NT2/D1 (cell line): ENCODE results near the gene POLR1A.

Source experiments
- SUZ12 ChIP-seq: IDR thresholded peaks from 2 replicates; pipeline ENCODE4 v1.6.1; 2011; ENCODE audit not compliant: insufficient read length, insufficient read depth; ENCODE audit errors: extremely low read depth
- ZNF274 ChIP-seq: IDR thresholded peaks from 2 replicates; pipeline ENCODE4 v1.6.1; 2011; ENCODE audit warnings: mild to moderate bottlenecking, low read depth, low read length

DNA sequence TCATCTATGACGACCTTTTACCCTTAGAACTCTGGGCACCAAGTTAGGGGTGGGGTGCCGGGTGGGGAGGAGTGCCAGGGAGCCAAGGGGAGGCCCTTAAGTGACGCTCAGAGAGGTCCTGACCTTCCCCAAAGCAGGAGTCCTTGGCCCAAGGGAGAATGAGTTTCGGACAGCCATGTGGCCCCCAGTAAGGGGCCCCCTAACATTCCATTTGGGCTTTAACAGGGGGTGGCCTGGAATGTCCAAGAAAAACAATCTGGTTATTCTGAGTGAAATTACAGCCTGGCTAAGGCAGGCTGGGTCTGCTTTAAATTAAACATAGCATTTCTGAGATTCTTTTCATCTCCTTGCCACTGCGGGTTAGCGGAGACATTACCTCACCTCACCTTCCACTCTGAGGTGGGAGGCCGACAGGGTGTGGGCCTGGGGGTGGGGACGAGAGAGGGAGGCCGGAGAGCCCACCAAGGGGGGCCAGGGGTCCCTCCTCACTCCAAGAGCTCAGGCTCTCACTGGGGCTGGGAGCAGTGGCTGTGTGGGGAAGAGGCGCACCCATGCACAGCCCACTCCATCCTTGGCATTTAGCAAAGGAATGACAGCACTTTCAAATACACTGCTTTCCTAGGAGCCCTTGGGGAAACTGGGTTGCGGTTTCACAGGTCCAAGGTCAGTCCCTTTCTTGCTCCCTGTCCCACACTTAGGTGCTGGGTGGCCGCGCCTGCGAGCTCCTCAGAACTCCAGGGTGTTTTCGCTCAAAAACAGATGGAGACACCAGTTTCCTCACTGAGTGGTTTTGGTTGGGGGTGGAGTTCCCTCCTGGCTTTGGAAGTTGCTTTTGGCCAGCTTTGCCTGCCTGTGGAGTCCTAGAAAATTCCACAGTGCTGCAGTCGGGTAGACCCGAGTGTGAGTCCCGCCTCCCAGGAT lies 107.4 kb downstream of the POLR1A start:
- TF ChIP-seq ZNF274: no peak
- no peak for TF ChIP-seq SUZ12
